Left ventricle myocardium inferior (tissue), 1 donor: ENCODE results near the gene TMCC1. TPM values are rescaled to one million over a fixed set of nuclear protein-coding genes. Genes with fewer than 3 reads are reported as not detected.
"Not testable (repeated sequence)": the region's sequence is repeated elsewhere in the genome, so short reads cannot be mapped to it uniquely, and the experiment has no call there.

ENCODE experiments used
- DNase-seq: peaks from one replicate; pipeline ENCODE4 v3.0.0-alpha.2; 2020
- H3K27ac ChIP-seq: fragments of 200-600 bp; replicated peaks from 2 replicates; pipeline ENCODE4 v1.8.0; 2021
- H3K27me3 ChIP-seq: fragments of 200-600 bp; 2 replicates; pipeline ENCODE4 v1.8.0; 2021; ENCODE audit warnings: low read depth
- H3K36me3 ChIP-seq: fragments of 200-600 bp; 2 replicates; pipeline ENCODE4 v1.8.0; 2021
- H3K4me1 ChIP-seq: fragments of 200-600 bp; 2 replicates; pipeline ENCODE4 v1.8.0; 2021
- H3K4me3 ChIP-seq: fragments of 200-600 bp; 2 replicates; pipeline ENCODE4 v1.8.0; 2021; ENCODE audit warnings: mild to moderate bottlenecking, moderate library complexity
- H3K9me3 ChIP-seq: fragments of 200-600 bp; replicated peaks from 2 replicates; pipeline ENCODE4 v1.8.0; 2021
- CTCF ChIP-seq: fragments of 200-600 bp; IDR thresholded peaks from 2 replicates; pipeline ENCODE4 v1.8.0; 2021; ENCODE audit warnings: antibody characterized with exemption, mild to moderate bottlenecking, borderline replicate concordance
- intact Hi-C: fragments of 100-400 bp; cut with micrococcal nuclease; formaldehyde crosslinking; loops from one replicate; pipeline ENCODE4 v1.11.0; 2022
- total RNA-seq: library from RNA; stranded (reverse); fragmentation: NEBNext Ultra II Directional; extraction: Animal tissue kit (Norgen Biotek cat#: 25700); gene quantifications from one replicate; pipeline ENCODE4 v1.2.1, GENCODE V29; 2021
- donor health status: DM: no; HTN: yes; CAD: no; lungs with severe emphysema.

The TMCC1 gene
- total RNA-seq, 1 donor from 2014 or later: 28.3 TPM

- Histone ChIP-seq H3K4me3 (no peak overlapping the region), H3K9me3 (no peaks in the 10 kb centered on the region), H3K27me3 (no peaks in the 10 kb centered on the region), H3K36me3 (peaks cover 6% of the 10 kb centered on the region), H3K4me1 (peaks cover 23% of the 10 kb centered on the region), H3K27ac (no peak overlapping the region)
- intact Hi-C loops: no loop called here
- TF ChIP-seq CTCF: no peak
- no peak for DNase-seq
These were observed 29.0 kb downstream of the TMCC1 start for GRCh38 chr3:129864519-129864918.

- intact Hi-C loops: no loop called here
- peaks cover 4% of the 10 kb centered on the region for H3K36me3 ChIP-seq
These were observed 34.2 kb downstream of the TMCC1 start for GRCh38 chr3:129859272-129859671.

GRCh38 chr3:129857899-129858298, 35.6 kb downstream of the TMCC1 start:
- no peak for TF ChIP-seq CTCF
- H3K27ac ChIP-seq: no peak overlapping the region
- no peak for DNase-seq
- H3K36me3 ChIP-seq: peaks cover 4% of the 10 kb centered on the region
- peaks cover 22% of the 10 kb centered on the region for H3K4me1 ChIP-seq
- no peaks in the 10 kb centered on the region for H3K9me3 ChIP-seq
- H3K4me3 ChIP-seq: no peak overlapping the region
- intact Hi-C loops: no loop called here
- no peaks in the 10 kb centered on the region for H3K27me3 ChIP-seq

More at GRCh38 chr3:129859272-129859671, 34.2 kb downstream of the TMCC1 start:
- TF ChIP-seq CTCF: no peak
- H3K4me1 ChIP-seq: peaks cover 23% of the 10 kb centered on the region
- H3K27me3 ChIP-seq: no peaks in the 10 kb centered on the region
- H3K27ac ChIP-seq: no peak overlapping the region
- DNase-seq: no peak
- H3K4me3 ChIP-seq: no peak overlapping the region
- no peaks in the 10 kb centered on the region for H3K9me3 ChIP-seq

GRCh38 chr3:129856790-129857189, 36.7 kb downstream of the TMCC1 start:
- not testable (repeated sequence) for DNase-seq, H3K36me3 ChIP-seq
- H3K27ac ChIP-seq: peak overlapping the region; percentile 49

GRCh38 chr3:129855832-129856419, 37.6 kb downstream of the TMCC1 start:
- H3K4me1 ChIP-seq: peaks cover 26% of the 10 kb centered on the region
- H3K27ac ChIP-seq: peak overlapping the region; percentile 49
- intact Hi-C loops: no loop called here
- no peaks in the 10 kb centered on the region for H3K9me3 ChIP-seq
- no peaks in the 10 kb centered on the region for H3K27me3 ChIP-seq
- H3K36me3 ChIP-seq: no peaks in the 10 kb centered on the region
- no peak for TF ChIP-seq CTCF
- no peak overlapping the region for H3K4me3 ChIP-seq
- no peak for DNase-seq

More at GRCh38 chr3:129856790-129857189, 36.7 kb downstream of the TMCC1 start:
- H3K27me3 ChIP-seq, intact Hi-C loops, H3K4me3 ChIP-seq, H3K9me3 ChIP-seq: not testable (repeated sequence)
- peaks cover 22% of the 10 kb centered on the region for H3K4me1 ChIP-seq

- H3K4me3 ChIP-seq: no peak overlapping the region
- intact Hi-C loops: no loop called here
- no peak for TF ChIP-seq CTCF
- no peaks in the 10 kb centered on the region for H3K9me3 ChIP-seq
- no peaks in the 10 kb centered on the region for H3K27me3 ChIP-seq
- H3K36me3 ChIP-seq: no peaks in the 10 kb centered on the region
- H3K4me1 ChIP-seq: peaks cover 26% of the 10 kb centered on the region
- DNase-seq: no peak
- peak overlapping the region; percentile 49 for H3K27ac ChIP-seq
These were observed 38.2 kb downstream of the TMCC1 start for GRCh38 chr3:129855170-129855831.
